Testis (tissue), 2 donors: ENCODE measurements around the gene PARL.

Experiments used
- POLR2A ChIP-seq: fragments of 450-650 bp; IDR thresholded peaks from one replicate; pipeline ENCODE4 v1.6.1; 2017; ENCODE audit warnings: antibody characterized with exemption, mild to moderate bottlenecking, moderate library complexity
- TF ChIP-seq, protein P1 (sequence below), 3 experiments: fragments of 450-650 bp in 2 of 3; fragments of 200-600 bp in 1 of 3; sonication (generic) in 1 of 3; IDR thresholded peaks; one replicate each; pipeline ENCODE4 v1.5.1; 2016 to 2019; ENCODE audit warnings: antibody characterized with exemption in 3 of 3, mild to moderate bottlenecking in 2 of 3, moderate library complexity in 1 of 3

DNA sequence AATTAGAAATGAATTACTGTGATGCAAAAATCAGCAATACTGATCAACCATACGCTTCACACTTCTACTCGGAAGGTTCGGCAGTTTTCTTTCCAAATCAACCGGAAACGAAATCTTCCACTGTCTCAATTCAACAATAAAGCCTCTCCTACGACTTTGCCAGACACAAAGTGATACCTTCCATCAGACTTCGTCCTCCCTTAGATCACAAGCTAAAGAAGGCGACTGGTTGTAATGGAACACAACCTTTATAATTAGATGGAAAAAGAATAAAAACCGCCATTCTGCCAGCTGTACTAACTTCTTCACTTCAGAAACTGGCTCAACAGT, 618 bp downstream of the PARL start:
- no peak for TF ChIP-seq POLR2A
- TF ChIP-seq, protein P1, sequence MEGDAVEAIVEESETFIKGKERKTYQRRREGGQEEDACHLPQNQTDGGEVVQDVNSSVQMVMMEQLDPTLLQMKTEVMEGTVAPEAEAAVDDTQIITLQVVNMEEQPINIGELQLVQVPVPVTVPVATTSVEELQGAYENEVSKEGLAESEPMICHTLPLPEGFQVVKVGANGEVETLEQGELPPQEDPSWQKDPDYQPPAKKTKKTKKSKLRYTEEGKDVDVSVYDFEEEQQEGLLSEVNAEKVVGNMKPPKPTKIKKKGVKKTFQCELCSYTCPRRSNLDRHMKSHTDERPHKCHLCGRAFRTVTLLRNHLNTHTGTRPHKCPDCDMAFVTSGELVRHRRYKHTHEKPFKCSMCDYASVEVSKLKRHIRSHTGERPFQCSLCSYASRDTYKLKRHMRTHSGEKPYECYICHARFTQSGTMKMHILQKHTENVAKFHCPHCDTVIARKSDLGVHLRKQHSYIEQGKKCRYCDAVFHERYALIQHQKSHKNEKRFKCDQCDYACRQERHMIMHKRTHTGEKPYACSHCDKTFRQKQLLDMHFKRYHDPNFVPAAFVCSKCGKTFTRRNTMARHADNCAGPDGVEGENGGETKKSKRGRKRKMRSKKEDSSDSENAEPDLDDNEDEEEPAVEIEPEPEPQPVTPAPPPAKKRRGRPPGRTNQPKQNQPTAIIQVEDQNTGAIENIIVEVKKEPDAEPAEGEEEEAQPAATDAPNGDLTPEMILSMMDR (IDR thresholded peaks at IDR 0.05) = no peak
